NCI-H526 (cell line): Measurements from ENCODE around the gene ZNF74.
"Not testable (repeated sequence)": the region's sequence is repeated elsewhere in the genome, so short reads cannot be mapped to it uniquely, and the experiment has no call there.

Source experiments
- DNase-seq, 2 experiments: peaks; one replicate each; lab custom pipeline; 2025; lab: John Stamatoyannopoulos, UW

The ZNF74 gene

GRCh38 chr22:20446383-20446970, 52.5 kb downstream of the ZNF74 start:
- no peak for DNase-seq

GRCh38 chr22:20448630-20449029, 54.7 kb downstream of the ZNF74 start:
- no peak for DNase-seq

GRCh38 chr22:20449819-20450550, 56.0 kb downstream of the ZNF74 start:
- DNase-seq, result no peak

- DNase-seq, result no peak
Observed at GRCh38 chr22:20450551-20450906, 56.6 kb downstream of the ZNF74 start.

- not testable (repeated sequence) for DNase-seq
Observed at GRCh38 chr22:20451129-20451778, 57.3 kb downstream of the ZNF74 start.

GRCh38 chr22:20451920-20452319, 58.0 kb downstream of the ZNF74 start:
- DNase-seq, result no peak

- no peak for DNase-seq
Observed at GRCh38 chr22:20453222-20453621, 59.3 kb downstream of the ZNF74 start.

GRCh38 chr22:20455709-20456063, 61.7 kb downstream of the ZNF74 start:
- no peak for DNase-seq

GRCh38 chr22:20456064-20456721, 62.2 kb downstream of the ZNF74 start:
- DNase-seq, result peak; percentile 59 to 81

GRCh38 chr22:20456722-20457076, 62.7 kb downstream of the ZNF74 start:
- no peak for DNase-seq

- DNase-seq, result no peak
Observed at GRCh38 chr22:20457506-20458240, 63.7 kb downstream of the ZNF74 start.
